ENCODE data around the gene KIF4A.

The KIF4A gene

GRCh38 chrX:70410921-70411320 is 121.0 kb downstream of the KIF4A start:
- DNase-seq, result no peak

GRCh38 chrX:70411475-70411874 is 121.6 kb downstream of the KIF4A start:
- DNase-seq, result no peak

- DNase-seq, result no peak
These were observed 131.7 kb downstream of the KIF4A start for GRCh38 chrX:70421618-70422017.

- no peak for DNase-seq
These were observed 133.0 kb downstream of the KIF4A start, which contains the start of gene GDPD2 for GRCh38 chrX:70422851-70423341. Gene GDPD2, plus strand, starts transcription at chrX:70423314. Its CDS starts 1,671 bp downstream, at chrX:70424985.

GRCh38 chrX:70423936-70424675 is 134.2 kb downstream of the KIF4A start:
- no peak for DNase-seq

- no peak for DNase-seq
These were observed 134.9 kb downstream of the KIF4A start for GRCh38 chrX:70424801-70425200.

- no peak for DNase-seq
These were observed 136.7 kb downstream of the KIF4A start for GRCh38 chrX:70426286-70427278.

- DNase-seq, result no peak
These were observed 137.5 kb downstream of the KIF4A start for GRCh38 chrX:70427365-70427764.

- DNase-seq, result no peak
These were observed 139.9 kb downstream of the KIF4A start for GRCh38 chrX:70429759-70430158.

GRCh38 chrX:70432936-70433847 is 143.3 kb downstream of the KIF4A start:
- DNase-seq, result no peak

- peak; percentile 72 for DNase-seq
These were observed 144.0 kb downstream of the KIF4A start for GRCh38 chrX:70433848-70434351.

- peak; percentile 46 for DNase-seq
These were observed 144.5 kb downstream of the KIF4A start for GRCh38 chrX:70434352-70434866.

- DNase-seq, result no peak
These were observed 145.1 kb downstream of the KIF4A start for GRCh38 chrX:70434914-70435586.

- no peak for DNase-seq
These were observed 146.4 kb downstream of the KIF4A start for GRCh38 chrX:70436343-70436742.

- DNase-seq, result no peak
These were observed 147.1 kb downstream of the KIF4A start for GRCh38 chrX:70437011-70437410.

GRCh38 chrX:70437921-70438665 is 148.2 kb downstream of the KIF4A start:
- no peak for DNase-seq

- no peak for DNase-seq
These were observed 149.1 kb downstream of the KIF4A start for GRCh38 chrX:70439016-70439415.

- DNase-seq, result no peak
These were observed 152.3 kb downstream of the KIF4A start for GRCh38 chrX:70442224-70442623.

- DNase-seq, result no peak
These were observed 154.5 kb downstream of the KIF4A start, which contains the start of gene DLG3 for GRCh38 chrX:70444326-70444945. Gene DLG3, plus strand, starts transcription at chrX:70444835. Its CDS starts 367 bp downstream, at chrX:70445202.

Measured in activated naive CD4-positive, alpha-beta T cell treated with anti-CD3 and anti-CD28 coated beads, Interleukin-2, amount 50 U/mL, for 16 hours (primary cell).